SJCRH30 (cell line): ENCODE data around the gene RETREG2. TPM values are rescaled to one million over a fixed set of nuclear protein-coding genes. Genes with fewer than 3 reads are reported as not detected.

Experiments used
- DNase-seq, 2 experiments: peaks; one replicate each; pipeline ENCODE4 v3.0.0-alpha.2; 2015 to 2020
- H3K27ac ChIP-seq: fragments of 250-450 bp; sonication (Bioruptor Pico); 2 replicates; pipeline ENCODE4 v1.5.1; 2020; ENCODE audit warnings: mild to moderate bottlenecking, moderate library complexity
- H3K27me3 ChIP-seq: fragments of 250-450 bp; sonication (Bioruptor Pico); 2 replicates; pipeline ENCODE4 v1.5.1; 2020; ENCODE audit warnings: mild to moderate bottlenecking, moderate library complexity
- H3K36me3 ChIP-seq: fragments of 250-450 bp; sonication (Bioruptor Pico); 2 replicates; pipeline ENCODE4 v1.5.1; 2020; ENCODE audit warnings: mild to moderate bottlenecking, moderate library complexity
- H3K4me1 ChIP-seq: fragments of 250-450 bp; sonication (Bioruptor Pico); 2 replicates; pipeline ENCODE4 v1.5.1; 2020; ENCODE audit warnings: mild to moderate bottlenecking, moderate library complexity
- H3K4me3 ChIP-seq: fragments of 250-450 bp; sonication (Bioruptor Pico); 2 replicates; pipeline ENCODE4 v1.5.1; 2020; ENCODE audit warnings: mild to moderate bottlenecking, moderate library complexity
- H3K9me3 ChIP-seq: fragments of 250-450 bp; sonication (Bioruptor Pico); replicated peaks from 2 replicates; pipeline ENCODE4 v1.5.1; 2020; ENCODE audit warnings: mild to moderate bottlenecking, moderate library complexity
- total RNA-seq: library from RNA; depleted of rRNA; stranded (reverse); fragments of >200 nt; shearing (Covaris generic); gene quantifications from 2 replicates; pipeline ENCODE4 v1.2.3, GENCODE V29; 2014; rRNA removed

Gene RETREG2
- total RNA-seq, 1 experiment from 2014 or later: 38.0 TPM

- Histone ChIP-seq H3K27ac (no peak overlapping the region), H3K27me3 (no peaks in the 10 kb centered on the region), H3K4me3 (no peak overlapping the region), H3K4me1 (peaks cover 6% of the 10 kb centered on the region), H3K9me3 (no peaks in the 10 kb centered on the region), H3K36me3 (peaks cover 4% of the 10 kb centered on the region; the same call in 1 of the 2 replicates)
- no peak for DNase-seq
Measured at GRCh38 chr2:219221957-219222518, 44.0 kb downstream of the RETREG2 start.

GRCh38 chr2:219223831-219224610 lies 45.9 kb downstream of the RETREG2 start:
- no peaks in the 10 kb centered on the region for H3K9me3 ChIP-seq
- H3K4me3 ChIP-seq: no peak overlapping the region
- no peaks in the 10 kb centered on the region for H3K27me3 ChIP-seq
- peaks cover 10% of the 10 kb centered on the region for H3K4me1 ChIP-seq
- peaks cover 4% of the 10 kb centered on the region for H3K36me3 ChIP-seq
- no peak for DNase-seq
- no peak overlapping the region for H3K27ac ChIP-seq

- Histone ChIP-seq H3K36me3 (peaks cover 3% of the 10 kb centered on the region), H3K27ac (no peak overlapping the region), H3K4me1 (peaks cover 4% of the 10 kb centered on the region; the same call in 1 of the 2 replicates), H3K4me3 (no peak overlapping the region), H3K27me3 (no peaks in the 10 kb centered on the region), H3K9me3 (no peaks in the 10 kb centered on the region)
- no peak for DNase-seq
Measured at GRCh38 chr2:219225350-219225749, 47.3 kb downstream of the RETREG2 start.

- H3K27me3 ChIP-seq: no peaks in the 10 kb centered on the region
- H3K4me3 ChIP-seq: peak overlapping the region; percentile 76
- H3K4me1 ChIP-seq: peaks cover 4% of the 10 kb centered on the region; the same call in 1 of the 2 replicates
- DNase-seq: peak in 1 of 2 experiments; percentile 15
- peaks cover 2% of the 10 kb centered on the region for H3K36me3 ChIP-seq
- peak overlapping the region; percentile 40; the same call in 1 of the 2 replicates for H3K27ac ChIP-seq
- H3K9me3 ChIP-seq: no peaks in the 10 kb centered on the region
Measured at GRCh38 chr2:219228041-219228910, 50.2 kb downstream of the RETREG2 start.

GRCh38 chr2:219228911-219229304 lies 50.8 kb downstream of the RETREG2 start:
- DNase-seq: no peak
- Histone ChIP-seq H3K36me3 (peaks cover 2% of the 10 kb centered on the region), H3K27me3 (no peaks in the 10 kb centered on the region)

GRCh38 chr2:219229305-219230058 lies 51.4 kb downstream of the RETREG2 start, which contains the start of the genes ANKZF1 and ATG9A:
Gene ANKZF1, plus strand, starts transcription at chr2:219229806. Its CDS starts 452 bp downstream, at chr2:219230258.
Gene ATG9A, minus strand, starts transcription at chr2:219229636. Its CDS starts 1,612 bp downstream, at chr2:219228024.
- no peaks in the 10 kb centered on the region for H3K27me3 ChIP-seq
- no peaks in the 10 kb centered on the region for H3K9me3 ChIP-seq
- peaks cover 4% of the 10 kb centered on the region; the same call in 1 of the 2 replicates for H3K4me1 ChIP-seq
- H3K4me3 ChIP-seq: peak within 1 kb of the TSS; percentile 76
- peak within 1 kb of the TSS; percentile 40 for H3K27ac ChIP-seq
- H3K36me3 ChIP-seq: peaks cover 2% of the 10 kb centered on the region
- peak; percentile 97 to 99 for DNase-seq

More at GRCh38 chr2:219228911-219229304, 50.8 kb downstream of the RETREG2 start:
- Histone ChIP-seq H3K9me3 (no peaks in the 10 kb centered on the region), H3K4me3 (peak overlapping the region; percentile 76), H3K4me1 (peaks cover 4% of the 10 kb centered on the region; the same call in 1 of the 2 replicates), H3K27ac (peak overlapping the region; percentile 40; the same call in 1 of the 2 replicates)

- H3K27ac ChIP-seq: peak overlapping the region; percentile 29
- H3K4me1 ChIP-seq: peaks cover 4% of the 10 kb centered on the region; the same call in 1 of the 2 replicates
- no peaks in the 10 kb centered on the region for H3K9me3 ChIP-seq
- DNase-seq: peak; percentile 45 to 55
- H3K27me3 ChIP-seq: no peaks in the 10 kb centered on the region
- H3K36me3 ChIP-seq: no peaks in the 10 kb centered on the region; the same call in none of the 2 replicates
- peak overlapping the region; percentile 76 for H3K4me3 ChIP-seq
Measured at GRCh38 chr2:219230059-219230540, 52.0 kb downstream of the RETREG2 start.

GRCh38 chr2:219234331-219234730 lies 56.3 kb downstream of the RETREG2 start:
- no peaks in the 10 kb centered on the region for H3K27me3 ChIP-seq
- no peaks in the 10 kb centered on the region for H3K9me3 ChIP-seq
- no peaks in the 10 kb centered on the region for H3K4me1 ChIP-seq
- H3K4me3 ChIP-seq: no peak overlapping the region
- peaks cover 9% of the 10 kb centered on the region for H3K36me3 ChIP-seq
- DNase-seq: no peak
- H3K27ac ChIP-seq: no peak overlapping the region

Other genes starting within 250 kb of the RETREG2 start
- 0.14 TPM in 1 of 2 replicates, not detected in the other for gene CDK5R2, start 218.6 kb upstream of the RETREG2 start, total RNA-seq
- not detected in 2 replicates for gene FEV, start 193.1 kb upstream of the RETREG2 start, total RNA-seq
- gene CRYBA2, start 184.9 kb upstream of the RETREG2 start, total RNA-seq: 0.15 TPM in 1 of 2 replicates, not detected in the other
- not detected in 2 replicates for gene CFAP65, start 136.8 kb upstream of the RETREG2 start, total RNA-seq
- 0.10 TPM in 1 of 2 replicates, not detected in the other for gene IHH, start 117.4 kb upstream of the RETREG2 start, total RNA-seq
- 19.6 and 21.7 TPM in 2 replicates for gene NHEJ1, start 17.5 kb upstream of the RETREG2 start, total RNA-seq
- 0.10 and 0.13 TPM in 2 replicates for gene SLC23A3, start 8.2 kb upstream of the RETREG2 start, total RNA-seq
- gene CNPPD1, start 1.4 kb upstream of the RETREG2 start, total RNA-seq: 13.0 and 13.3 TPM in 2 replicates
- 16.0 and 16.2 TPM in 2 replicates for gene ZFAND2B, start 28.5 kb downstream of the RETREG2 start, total RNA-seq
- 18.6 and 26.5 TPM in 2 replicates for gene ABCB6, start 40.7 kb downstream of the RETREG2 start, total RNA-seq
- 35.3 and 37.8 TPM in 2 replicates for gene ATG9A, start 51.4 kb downstream of the RETREG2 start, total RNA-seq
- 19.2 and 28.7 TPM in 2 replicates for gene ANKZF1, start 51.5 kb downstream of the RETREG2 start, total RNA-seq
- gene GLB1L, start 67.2 kb downstream of the RETREG2 start, total RNA-seq: 2.9 and 4.2 TPM in 2 replicates
- 11.0 and 12.7 TPM in 2 replicates for gene STK16, start 67.2 kb downstream of the RETREG2 start, total RNA-seq
- 0.08 TPM in 1 of 2 replicates, not detected in the other for gene TUBA4B, start 75.0 kb downstream of the RETREG2 start, total RNA-seq
- gene TUBA4A, start 75.6 kb downstream of the RETREG2 start, total RNA-seq: 188 and 197 TPM in 2 replicates
- 16.8 and 19.4 TPM in 2 replicates for gene DNAJB2, start 101.1 kb downstream of the RETREG2 start, total RNA-seq
- gene PTPRN, start 131.1 kb downstream of the RETREG2 start, total RNA-seq: not detected in 2 replicates
- not detected in 2 replicates for gene RESP18, start 154.5 kb downstream of the RETREG2 start, total RNA-seq
- 29.5 and 33.1 TPM in 2 replicates for gene DNPEP, start 209.6 kb downstream of the RETREG2 start, total RNA-seq
- 331 and 376 TPM in 2 replicates for gene DES, start 240.1 kb downstream of the RETREG2 start, total RNA-seq